HepG2 (cell line): Measurements from ENCODE around the gene C14orf180. TPM values are rescaled to one million over a fixed set of nuclear protein-coding genes. Genes with fewer than 3 reads are reported as not detected.

Experiments
- ATAC-seq: fragments of 200-7000 bp; cut with Tn5 transposase; 3 replicates; pipeline ENCODE4 v1.9.1; 2020; ENCODE audit warnings: mild to moderate bottlenecking, moderate library complexity
- BruUV-seq: library from RNA; stranded (reverse); fragments of 400-500 nt; replicated peaks from 2 replicates; lab custom pipeline; 2021; lab: Mats Ljungman, UMichigan
- CTCF ChIA-PET: fragments of 300-600 bp; formaldehyde crosslinking; extraction: SDS; loops from one replicate; lab custom pipeline; 2021; ENCODE audit warnings: low total read pairs, inconsistent platforms, low intra/inter-chr PET ratio; lab: Yijun Ruan, JAX
- POLR2A ChIA-PET: fragments of 350-600 bp; sonication (Branson Sonifier 250); formaldehyde crosslinking; loops from one replicate; lab custom pipeline; 2020; ENCODE audit warnings: antibody characterized with exemption, inconsistent platforms; lab: Yijun Ruan, JAX
- DNase-seq: peaks from one replicate; pipeline ENCODE4 v3.0.0-alpha.2; 2015; ENCODE audit warnings: low spot score
- FAIRE-seq: peaks from 3 replicates; lab custom pipeline; 2011; peaks lifted over from hg19 to GRCh38; lab: Jason Lieb, UNC
- H2AFZ ChIP-seq: one replicate; pipeline ENCODE4 v1.6.1; 2011; ENCODE audit warnings: low read length, inconsistent platforms
- H3K27ac ChIP-seq: fragments of 300-600 bp; 3 replicates; pipeline ENCODE4 v1.8.0; 2011; ENCODE audit warnings: mixed run types, mild to moderate bottlenecking, mixed read lengths, low read length, inconsistent platforms; ENCODE audit not compliant: insufficient read depth; ENCODE audit errors: extremely low read length
- H3K27me3 ChIP-seq, 2 experiments: fragments of 200-600 bp in 1 of 2; 2 replicates in 1 of 2; 3 replicates in 1 of 2; pipeline versions ENCODE4 v1.6.0 to v1.8.0; 2011; ENCODE audit warnings: low read length in 2 of 2, mild to moderate bottlenecking in 2 of 2, moderate library complexity in 2 of 2, inconsistent platforms in 1 of 2; ENCODE audit not compliant: insufficient read depth in 2 of 2, control insufficient read depth in 1 of 2
- H3K36me3 ChIP-seq, 2 experiments: fragments of 200-600 bp in 1 of 2; replicated peaks in 1 of 2; 2 replicates in 1 of 2; 3 replicates in 1 of 2; pipeline versions ENCODE4 v1.5.1 to v1.8.0; 2011; ENCODE audit warnings: low read length in 2 of 2, inconsistent platforms in 1 of 2; ENCODE audit not compliant: insufficient read depth in 2 of 2, control insufficient read depth in 1 of 2
- H3K4me1 ChIP-seq: 2 replicates; pipeline ENCODE4 v1.5.1; 2012; ENCODE audit warnings: low read length, inconsistent platforms; ENCODE audit not compliant: insufficient read depth
- H3K4me2 ChIP-seq: 2 replicates; pipeline ENCODE4 v1.6.0; 2011; ENCODE audit warnings: low read depth, low read length, inconsistent platforms
- H3K4me3 ChIP-seq, 3 experiments: fragments of 200-600 bp in 1 of 3; sonication (generic), shearing (Covaris generic) in 1 of 3; replicated peaks in 1 of 3; 2 replicates each; pipeline ENCODE4 v1.5.1; 2011 to 2016; ENCODE audit warnings: low read length in 3 of 3, inconsistent platforms in 2 of 3, low read depth in 2 of 3, mild to moderate bottlenecking in 2 of 3, control low read depth in 1 of 3, mixed read lengths in 1 of 3; ENCODE audit not compliant: insufficient read depth in 1 of 3
- H3K79me2 ChIP-seq: one replicate; pipeline ENCODE4 v1.6.1; 2011; ENCODE audit warnings: low read length, inconsistent platforms; ENCODE audit not compliant: insufficient read depth
- H3K9ac ChIP-seq: 2 replicates; pipeline ENCODE4 v1.6.0; 2011; ENCODE audit warnings: mild to moderate bottlenecking, low read depth, low read length, inconsistent platforms; ENCODE audit not compliant: insufficient read depth
- H3K9me3 ChIP-seq: 2 replicates; pipeline ENCODE4 v1.5.1; 2012; ENCODE audit warnings: mild to moderate bottlenecking, low read length
- H4K20me1 ChIP-seq: 2 replicates; pipeline ENCODE4 v1.6.0; 2011; ENCODE audit warnings: inconsistent platforms, mild to moderate bottlenecking, low read length, moderate library complexity; ENCODE audit not compliant: insufficient read depth
- BHLHE40 ChIP-seq: IDR thresholded peaks from 2 replicates; pipeline ENCODE4 v1.6.1; 2011; ENCODE audit warnings: low read length, improper control_type of control experiment
- BORCS8-MEF2B ChIP-seq: sonication (generic); formaldehyde crosslinking; IDR thresholded peaks from 2 replicates; pipeline ENCODE4 v1.8.0; 2022; ENCODE audit warnings: mild to moderate bottlenecking, missing genetic modification reagents
- CBX1 ChIP-seq: IDR thresholded peaks from one replicate; pipeline ENCODE4 v1.6.1; 2016; ENCODE audit warnings: antibody characterized with exemption, low read depth
- MBNL3 ChIP-seq: fragments of 250-450 bp; sonication (Bioruptor Pico); conservative IDR thresholded peaks from 2 replicates; pipeline ENCODE4 v1.8.0; 2022; ENCODE audit warnings: mild to moderate bottlenecking, inconsistent platforms
- RARA ChIP-seq: IDR thresholded peaks from 2 replicates; pipeline ENCODE4 v1.6.1; 2016; ENCODE audit warnings: missing genetic modification reagents, missing compliant biosample characterization
- ZEB1 ChIP-seq: IDR thresholded peaks from 2 replicates; pipeline ENCODE4 v1.6.1; 2012; ENCODE audit warnings: mild to moderate bottlenecking, low read depth, inconsistent platforms; ENCODE audit not compliant: insufficient replicate concordance
- ZNF530 ChIP-seq: sonication (generic); formaldehyde crosslinking; IDR thresholded peaks from 2 replicates; pipeline ENCODE4 v1.5.0; 2020; ENCODE audit warnings: low read depth, mild to moderate bottlenecking, missing genetic modification reagents
- ZNF562 ChIP-seq: sonication (generic); formaldehyde crosslinking; IDR thresholded peaks from 2 replicates; pipeline ENCODE4 v1.8.0; 2022; ENCODE audit warnings: missing genetic modification reagents, borderline replicate concordance
- ZNF605 ChIP-seq: sonication (generic); formaldehyde crosslinking; IDR thresholded peaks from 2 replicates; pipeline ENCODE4 v1.8.0; 2022; ENCODE audit warnings: mild to moderate bottlenecking, missing genetic modification reagents
- WGBS: methylation state at CpG from one replicate; pipeline ENCODE4 v1.1.6; 2017; ENCODE audit warnings: low lambda C conversion rate; 5-methylcytosine and 5-hydroxymethylcytosine counted together
- in situ Hi-C: cut with HindIII; loops from 2 replicates; pipeline ENCODE4 v1.10.0; 2017; ENCODE audit warnings: low pct_unique_long_range_greater_than_20kb; ENCODE audit not compliant: extremely low pct_ligation_motif_present
- intact Hi-C: fragments of 100-400 bp; cut with micrococcal nuclease; formaldehyde crosslinking; loops from one replicate; pipeline ENCODE4 v1.10.0; 2022; ENCODE audit not compliant: unreplicated experiment
- polyA plus RNA-seq, 8 experiments: library from polyadenylated mRNA; depleted of rRNA in 3 of 8; stranded (reverse) in 7 of 8; unstranded in 1 of 8; fragments of >200 nt; fragmentation: Illumina TruSeq in 4 of 8; extraction: Trizol in 4 of 8; gene quantifications; 2 replicates each; pipeline versions ENCODE4 v1.2.1 to v1.2.3, GENCODE V29; 2011 to 2016; ENCODE audit warnings: low read depth in 4 of 8, missing spikeins in 1 of 8, mixed read lengths in 1 of 8; ENCODE audit not compliant: insufficient read depth in 1 of 8
- total RNA-seq, 5 experiments: library from RNA; depleted of rRNA; stranded (reverse); fragments of >200 nt; fragmentation: Illumina TruSeq; extraction: Trizol; gene quantifications; 2 replicates each; pipeline ENCODE4 v1.2.3, GENCODE V29; 2016; ENCODE audit warnings: low read depth in 1 of 5
- TF ChIP-seq, protein P1 (sequence below): sonication (generic); formaldehyde crosslinking; IDR thresholded peaks from 2 replicates; pipeline ENCODE4 v1.8.0; 2022; ENCODE audit warnings: low read depth, missing genetic modification reagents
- TF ChIP-seq, protein P2 (sequence below): sonication (generic); formaldehyde crosslinking; IDR thresholded peaks from 2 replicates; pipeline ENCODE4 v1.9.0; 2021; ENCODE audit warnings: missing genetic modification reagents, borderline replicate concordance
- TF ChIP-seq, protein P3 (sequence below): sonication (generic); formaldehyde crosslinking; IDR thresholded peaks from 2 replicates; pipeline ENCODE4 v1.4.0; 2020; ENCODE audit warnings: mild to moderate bottlenecking, missing genetic modification reagents
- TF ChIP-seq, protein P4 (sequence below): IDR thresholded peaks from 2 replicates; pipeline ENCODE4 v1.6.1; 2016; ENCODE audit warnings: low read depth, borderline replicate concordance

Gene C14orf180
- total and polyA plus RNA-seq, 2 of the 13 experiments (the other 11 are each of a cell fraction or from before 2014, with no cell fraction given) = not detected

DNA sequence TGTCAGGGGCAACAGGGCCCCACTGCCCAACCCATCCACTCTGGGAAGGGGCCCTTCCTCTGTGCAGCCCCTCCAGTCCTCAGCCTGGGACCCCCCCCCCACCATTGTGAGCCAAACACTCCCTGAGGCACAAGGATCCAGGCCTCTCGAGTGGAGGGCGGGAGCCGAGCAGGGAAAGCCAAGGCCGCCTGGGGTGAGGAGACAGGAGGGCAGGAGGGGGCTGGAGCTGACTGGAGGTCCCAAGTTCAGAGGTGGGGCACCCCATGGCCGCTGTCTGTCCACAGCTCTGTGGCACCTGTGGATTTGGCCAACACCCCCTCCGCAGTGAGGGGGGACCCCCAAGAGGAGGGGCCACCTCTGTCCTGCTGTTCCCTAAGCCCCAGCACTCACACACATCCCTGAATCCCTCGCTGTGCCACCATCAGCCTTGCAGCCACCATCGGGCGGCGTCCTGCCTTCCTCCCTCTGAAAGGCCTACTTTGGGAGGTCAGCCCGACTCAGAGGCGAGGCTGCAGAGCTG is 25.4 kb upstream of the C14orf180 start (continued):
- TF ChIP-seq MBNL3 (CRISPR knock-in tag) (no peak), ZEB1 (no peak), ZNF530 (no peak)
- TF ChIP-seq, protein P1, sequence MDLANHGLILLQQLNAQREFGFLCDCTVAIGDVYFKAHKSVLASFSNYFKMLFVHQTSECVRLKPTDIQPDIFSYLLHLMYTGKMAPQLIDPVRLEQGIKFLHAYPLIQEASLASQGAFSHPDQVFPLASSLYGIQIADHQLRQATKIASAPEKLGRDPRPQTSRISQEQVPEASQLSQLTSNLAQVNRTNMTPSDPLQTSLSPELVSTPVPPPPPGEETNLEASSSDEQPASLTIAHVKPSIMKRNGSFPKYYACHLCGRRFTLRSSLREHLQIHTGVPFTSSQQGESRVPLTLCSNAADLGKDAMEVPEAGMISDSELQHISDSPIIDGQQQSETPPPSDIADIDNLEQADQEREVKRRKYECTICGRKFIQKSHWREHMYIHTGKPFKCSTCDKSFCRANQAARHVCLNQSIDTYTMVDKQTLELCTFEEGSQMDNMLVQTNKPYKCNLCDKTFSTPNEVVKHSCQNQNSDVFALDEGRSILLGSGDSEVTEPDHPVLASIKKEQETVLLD (CRISPR knock-in tag) = no peak
- TF ChIP-seq, protein P2, sequence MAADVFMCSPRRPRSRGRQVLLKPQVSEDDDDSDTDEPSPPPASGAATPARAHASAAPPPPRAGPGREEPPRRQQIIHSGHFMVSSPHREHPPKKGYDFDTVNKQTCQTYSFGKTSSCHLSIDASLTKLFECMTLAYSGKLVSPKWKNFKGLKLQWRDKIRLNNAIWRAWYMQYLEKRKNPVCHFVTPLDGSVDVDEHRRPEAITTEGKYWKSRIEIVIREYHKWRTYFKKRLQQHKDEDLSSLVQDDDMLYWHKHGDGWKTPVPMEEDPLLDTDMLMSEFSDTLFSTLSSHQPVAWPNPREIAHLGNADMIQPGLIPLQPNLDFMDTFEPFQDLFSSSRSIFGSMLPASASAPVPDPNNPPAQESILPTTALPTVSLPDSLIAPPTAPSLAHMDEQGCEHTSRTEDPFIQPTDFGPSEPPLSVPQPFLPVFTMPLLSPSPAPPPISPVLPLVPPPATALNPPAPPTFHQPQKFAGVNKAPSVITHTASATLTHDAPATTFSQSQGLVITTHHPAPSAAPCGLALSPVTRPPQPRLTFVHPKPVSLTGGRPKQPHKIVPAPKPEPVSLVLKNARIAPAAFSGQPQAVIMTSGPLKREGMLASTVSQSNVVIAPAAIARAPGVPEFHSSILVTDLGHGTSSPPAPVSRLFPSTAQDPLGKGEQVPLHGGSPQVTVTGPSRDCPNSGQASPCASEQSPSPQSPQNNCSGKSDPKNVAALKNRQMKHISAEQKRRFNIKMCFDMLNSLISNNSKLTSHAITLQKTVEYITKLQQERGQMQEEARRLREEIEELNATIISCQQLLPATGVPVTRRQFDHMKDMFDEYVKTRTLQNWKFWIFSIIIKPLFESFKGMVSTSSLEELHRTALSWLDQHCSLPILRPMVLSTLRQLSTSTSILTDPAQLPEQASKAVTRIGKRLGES (CRISPR knock-in tag) = no peak

DNA sequence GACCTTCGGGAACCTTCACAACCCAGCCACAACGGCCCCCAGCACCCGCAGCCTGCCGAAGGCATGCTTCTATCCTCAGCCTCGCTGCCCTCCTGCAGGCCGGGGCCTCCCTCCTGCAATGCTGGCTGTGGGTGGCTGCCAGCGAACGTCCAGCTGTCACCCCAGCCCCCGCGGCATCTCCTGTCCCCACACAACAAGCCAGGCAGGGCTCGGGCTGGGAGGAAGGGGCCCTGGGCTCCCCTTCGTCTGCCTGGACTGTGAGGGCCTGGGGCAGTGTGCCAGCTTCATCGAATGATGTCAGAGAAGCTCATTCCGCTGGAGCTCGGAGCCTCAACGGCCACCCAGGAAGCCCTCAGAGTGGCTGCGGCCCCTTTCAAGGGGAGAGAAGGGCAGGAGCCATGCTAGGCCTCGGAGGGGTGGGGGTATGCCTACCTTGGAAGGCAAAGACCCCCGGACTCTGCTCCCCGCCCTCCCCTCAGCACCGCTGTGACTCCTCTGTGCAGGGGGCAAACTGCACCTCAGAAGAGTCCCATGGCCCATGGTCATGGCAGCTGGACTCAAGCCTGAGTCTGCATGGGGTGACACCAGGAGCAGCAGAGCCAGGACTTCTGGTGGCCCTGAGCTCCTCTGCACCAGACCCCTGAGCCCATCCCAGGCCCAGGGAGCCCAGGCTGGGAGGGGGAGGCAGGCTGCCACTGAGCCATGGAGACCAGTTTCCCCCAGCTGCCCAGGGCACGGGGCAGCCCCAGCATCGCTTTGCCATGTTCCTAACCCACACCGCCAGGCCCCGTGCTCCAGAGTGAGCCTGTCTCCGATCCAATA is 24.7 kb upstream of the C14orf180 start:
- Histone ChIP-seq H4K20me1 (peaks cover 6% of the 10 kb centered on the region; the same call in 1 of the 2 replicates), H2AFZ (no peak overlapping the region), H3K9me3 (no peaks in the 10 kb centered on the region), H3K4me1 (no peaks in the 10 kb centered on the region), H3K79me2 (no peaks in the 10 kb centered on the region), H3K27me3 (peaks cover 11 to 92% of the 10 kb centered on the region in 2 experiments; a peak in 4 of 5 replicates), H3K27ac (no peak overlapping the region), H3K4me3 (no peak overlapping the region), H3K9ac (no peak overlapping the region), H3K36me3 (no peaks in the 10 kb centered on the region), H3K4me2 (no peak overlapping the region)
- no TSS peak for BruUV-seq
- FAIRE-seq (no peak), DNase-seq (no peak), ATAC-seq (no peak)
- intact Hi-C loops = no loop called here
- CTCF ChIA-PET = no interaction called here
- POLR2A ChIA-PET = no interaction called here
- 16% methylated on average over 7 of the region's 26 CpGs for WGBS
- in situ Hi-C loops = no loop called here
- no peak for TF ChIP-seq CBX1
- TF ChIP-seq, protein P3, sequence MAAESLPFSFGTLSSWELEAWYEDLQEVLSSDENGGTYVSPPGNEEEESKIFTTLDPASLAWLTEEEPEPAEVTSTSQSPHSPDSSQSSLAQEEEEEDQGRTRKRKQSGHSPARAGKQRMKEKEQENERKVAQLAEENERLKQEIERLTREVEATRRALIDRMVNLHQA = no peak
- TF ChIP-seq RARA (CRISPR knock-in tag) = no peak
- no peak for TF ChIP-seq ZNF562 (CRISPR knock-in tag)
- no peak for TF ChIP-seq BORCS8-MEF2B (CRISPR knock-in tag)
- TF ChIP-seq, protein P4, sequence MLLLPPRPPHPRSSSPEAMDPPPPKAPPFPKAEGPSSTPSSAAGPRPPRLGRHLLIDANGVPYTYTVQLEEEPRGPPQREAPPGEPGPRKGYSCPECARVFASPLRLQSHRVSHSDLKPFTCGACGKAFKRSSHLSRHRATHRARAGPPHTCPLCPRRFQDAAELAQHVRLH (CRISPR knock-in tag) = no peak
- no peak for TF ChIP-seq ZNF605 (CRISPR knock-in tag)
- no peak for TF ChIP-seq BHLHE40
